HEK293T (cell line): Measurements from ENCODE around the gene NHSL1.

Experiments
- BHLHE40 ChIP-seq: fragments of 450-650 bp; IDR thresholded peaks from 2 replicates; pipeline ENCODE4 v1.6.1; 2016; ENCODE audit warnings: mild to moderate bottlenecking, moderate library complexity, borderline replicate concordance
- NFRKB ChIP-seq: fragments of 450-650 bp; IDR thresholded peaks from 2 replicates; pipeline ENCODE4 v1.6.1; 2016; ENCODE audit warnings: mild to moderate bottlenecking, moderate library complexity
- SUZ12 ChIP-seq: fragments of 450-650 bp; IDR thresholded peaks from 2 replicates; pipeline ENCODE4 v1.6.1; 2016; ENCODE audit warnings: mild to moderate bottlenecking

DNA sequence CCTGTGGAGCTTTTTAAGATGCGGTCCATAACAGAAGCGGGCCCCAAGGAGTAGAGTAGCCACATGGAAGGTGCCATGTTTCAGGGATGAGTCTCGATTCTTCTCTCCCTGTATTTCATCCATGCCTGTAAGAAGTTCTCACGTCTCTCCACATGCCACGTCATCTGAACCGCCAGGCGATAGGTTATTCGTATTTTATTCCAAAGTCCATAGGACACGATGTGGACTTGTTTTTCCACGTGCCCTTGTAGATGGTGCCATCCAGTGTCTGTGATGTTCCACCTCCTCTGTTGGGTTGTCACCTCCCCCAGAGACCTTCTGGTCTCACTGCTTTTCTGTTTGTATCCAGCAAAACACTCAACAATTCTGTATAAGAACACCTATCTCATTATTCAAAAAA lies 77.7 kb downstream of the NHSL1 start:
- no peak for TF ChIP-seq BHLHE40
- TF ChIP-seq SUZ12: no peak
- TF ChIP-seq NFRKB: no peak
